Parathyroid adenoma (tissue), 2 donors: Measurements from ENCODE around the gene BDKRB1.
A peak's percentile ranks its signal among the peaks of the same experiment; 100 is the strongest.

Experiments
- H2AFZ ChIP-seq: fragments of 300-600 bp; sonication (generic); one replicate; pipeline ENCODE4 v1.7.0; 2017; ENCODE audit warnings: antibody characterized with exemption, mild to moderate bottlenecking
- H3K27ac ChIP-seq: fragments of 300-600 bp; sonication (generic); one replicate; pipeline ENCODE4 v1.7.0; 2017
- H3K27me3 ChIP-seq: fragments of 300-600 bp; sonication (generic); one replicate; pipeline ENCODE4 v1.7.0; 2017; ENCODE audit warnings: low read length; ENCODE audit not compliant: control insufficient read depth, insufficient read depth
- H3K36me3 ChIP-seq: fragments of 300-600 bp; sonication (generic); one replicate; pipeline ENCODE4 v1.7.0; 2017; ENCODE audit warnings: low read length; ENCODE audit not compliant: control insufficient read depth, insufficient read depth
- H3K4me1 ChIP-seq: fragments of 300-600 bp; sonication (generic); one replicate; pipeline ENCODE4 v1.7.0; 2017; ENCODE audit warnings: control low read depth
- H3K4me2 ChIP-seq: fragments of 300-600 bp; sonication (generic); one replicate; pipeline ENCODE4 v1.7.0; 2017; ENCODE audit warnings: low read length
- H3K4me3 ChIP-seq: fragments of 300-600 bp; sonication (generic); one replicate; pipeline ENCODE4 v1.7.0; 2017; ENCODE audit warnings: low read depth, low read length
- H3K79me2 ChIP-seq: fragments of 300-600 bp; sonication (generic); one replicate; pipeline ENCODE4 v1.7.0; 2017; ENCODE audit warnings: control low read depth
- H3K9ac ChIP-seq: fragments of 300-600 bp; sonication (generic); one replicate; pipeline ENCODE4 v1.7.0; 2017; ENCODE audit warnings: mild to moderate bottlenecking
- H3K9me3 ChIP-seq: fragments of 300-600 bp; sonication (generic); one replicate; pipeline ENCODE4 v1.7.0; 2017; ENCODE audit warnings: low read length; ENCODE audit not compliant: control insufficient read depth
- TF ChIP-seq, protein P1 (sequence below): fragments of 300-600 bp; sonication (generic); IDR thresholded peaks from one replicate; pipeline ENCODE4 v1.7.0; 2017; ENCODE audit warnings: antibody characterized with exemption, mild to moderate bottlenecking
- donor health status: primary hyperparathyroidism.

Gene BDKRB1

DNA sequence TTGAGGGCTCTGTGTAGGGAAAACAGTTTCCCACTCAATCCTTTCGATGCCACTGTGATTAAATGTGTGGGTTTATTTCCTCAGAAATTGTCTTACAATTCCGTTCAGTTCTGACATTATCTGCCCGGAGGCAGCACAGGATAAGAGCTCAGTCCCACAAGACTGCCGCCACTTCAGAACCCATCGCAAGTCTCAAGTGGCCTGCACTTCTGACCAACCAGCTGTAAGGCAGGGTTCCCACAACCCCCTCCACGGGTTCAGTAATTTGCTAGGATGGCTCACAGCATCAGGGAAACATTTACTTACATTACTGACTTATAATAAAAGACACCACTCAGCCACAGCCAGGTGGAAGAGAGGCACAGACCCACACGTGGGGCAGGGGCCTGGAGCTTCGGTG is 34.2 kb upstream of the BDKRB1 start:
- Histone ChIP-seq H3K36me3 (no peaks in the 10 kb centered on the region), H3K27ac (no peak overlapping the region), H3K79me2 (no peaks in the 10 kb centered on the region), H3K9me3 (no peaks in the 10 kb centered on the region), H2AFZ (no peak overlapping the region), H3K9ac (no peak overlapping the region), H3K4me2 (no peak overlapping the region), H3K27me3 (no peaks in the 10 kb centered on the region), H3K4me1 (no peaks in the 10 kb centered on the region), H3K4me3 (no peak overlapping the region)
- TF ChIP-seq, protein P1, sequence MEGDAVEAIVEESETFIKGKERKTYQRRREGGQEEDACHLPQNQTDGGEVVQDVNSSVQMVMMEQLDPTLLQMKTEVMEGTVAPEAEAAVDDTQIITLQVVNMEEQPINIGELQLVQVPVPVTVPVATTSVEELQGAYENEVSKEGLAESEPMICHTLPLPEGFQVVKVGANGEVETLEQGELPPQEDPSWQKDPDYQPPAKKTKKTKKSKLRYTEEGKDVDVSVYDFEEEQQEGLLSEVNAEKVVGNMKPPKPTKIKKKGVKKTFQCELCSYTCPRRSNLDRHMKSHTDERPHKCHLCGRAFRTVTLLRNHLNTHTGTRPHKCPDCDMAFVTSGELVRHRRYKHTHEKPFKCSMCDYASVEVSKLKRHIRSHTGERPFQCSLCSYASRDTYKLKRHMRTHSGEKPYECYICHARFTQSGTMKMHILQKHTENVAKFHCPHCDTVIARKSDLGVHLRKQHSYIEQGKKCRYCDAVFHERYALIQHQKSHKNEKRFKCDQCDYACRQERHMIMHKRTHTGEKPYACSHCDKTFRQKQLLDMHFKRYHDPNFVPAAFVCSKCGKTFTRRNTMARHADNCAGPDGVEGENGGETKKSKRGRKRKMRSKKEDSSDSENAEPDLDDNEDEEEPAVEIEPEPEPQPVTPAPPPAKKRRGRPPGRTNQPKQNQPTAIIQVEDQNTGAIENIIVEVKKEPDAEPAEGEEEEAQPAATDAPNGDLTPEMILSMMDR = no peak

DNA sequence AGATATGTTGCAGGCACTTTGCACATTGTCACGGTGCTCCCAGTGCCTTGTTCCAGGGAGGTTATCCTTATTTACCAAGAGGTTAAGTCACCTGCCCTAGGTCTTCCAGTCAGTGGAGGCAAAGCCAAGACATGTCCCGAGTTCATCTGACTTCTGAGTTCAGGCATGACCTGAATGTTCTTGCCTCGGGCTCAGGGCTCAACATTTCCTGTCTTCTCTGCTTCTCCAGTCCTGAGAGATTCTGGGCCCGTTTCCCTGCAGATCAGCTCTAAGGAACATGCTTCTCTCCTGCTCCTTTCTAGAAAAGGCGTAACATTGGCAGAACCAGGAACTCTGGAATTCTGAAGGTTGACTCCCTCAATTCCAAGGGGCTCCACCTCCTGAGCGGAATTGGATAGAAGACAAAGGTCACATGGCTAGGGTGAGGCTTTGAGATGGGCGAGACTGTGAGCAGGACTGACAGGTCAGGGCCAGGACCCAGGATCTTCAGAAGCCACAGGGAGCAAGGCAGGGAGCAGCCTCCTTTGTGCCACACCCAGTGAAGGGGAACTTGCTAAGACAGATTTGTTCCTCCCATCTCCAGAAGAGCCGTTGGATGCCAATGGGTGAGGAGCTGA is 31.4 kb upstream of the BDKRB1 start:
- TF ChIP-seq, protein P1 = no peak
- Histone ChIP-seq H3K4me3 (no peak overlapping the region), H3K79me2 (no peaks in the 10 kb centered on the region), H3K9ac (no peak overlapping the region), H3K27ac (no peak overlapping the region), H3K9me3 (no peaks in the 10 kb centered on the region), H3K4me2 (no peak overlapping the region), H2AFZ (no peak overlapping the region), H3K36me3 (no peaks in the 10 kb centered on the region), H3K27me3 (no peaks in the 10 kb centered on the region), H3K4me1 (no peaks in the 10 kb centered on the region)

DNA sequence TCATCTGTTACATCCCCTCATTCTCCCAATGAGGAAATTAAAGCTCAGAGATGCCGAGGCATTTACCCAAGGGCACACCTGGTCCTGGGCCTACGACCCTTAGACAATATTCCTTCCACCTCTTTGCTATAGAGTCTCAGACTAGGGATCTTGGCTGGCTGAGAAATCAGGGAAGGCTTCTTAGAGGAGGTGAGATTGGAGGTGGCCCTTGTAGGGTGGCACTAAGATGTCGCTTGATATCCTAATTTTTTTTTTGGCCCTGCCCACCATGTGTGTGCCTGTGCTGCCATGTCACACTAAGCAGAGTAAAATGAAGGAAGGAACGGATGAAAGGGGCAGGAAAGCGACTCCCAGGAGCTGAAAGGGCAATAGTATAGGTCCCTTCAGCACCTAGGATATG is 30.8 kb upstream of the BDKRB1 start:
- Histone ChIP-seq H3K36me3 (no peaks in the 10 kb centered on the region), H3K27ac (peak overlapping the region; percentile 60), H3K27me3 (no peaks in the 10 kb centered on the region), H3K4me2 (no peak overlapping the region), H3K9me3 (no peaks in the 10 kb centered on the region), H3K79me2 (no peaks in the 10 kb centered on the region), H2AFZ (no peak overlapping the region), H3K4me3 (no peak overlapping the region), H3K4me1 (no peaks in the 10 kb centered on the region), H3K9ac (no peak overlapping the region)
- TF ChIP-seq, protein P1 = no peak

DNA sequence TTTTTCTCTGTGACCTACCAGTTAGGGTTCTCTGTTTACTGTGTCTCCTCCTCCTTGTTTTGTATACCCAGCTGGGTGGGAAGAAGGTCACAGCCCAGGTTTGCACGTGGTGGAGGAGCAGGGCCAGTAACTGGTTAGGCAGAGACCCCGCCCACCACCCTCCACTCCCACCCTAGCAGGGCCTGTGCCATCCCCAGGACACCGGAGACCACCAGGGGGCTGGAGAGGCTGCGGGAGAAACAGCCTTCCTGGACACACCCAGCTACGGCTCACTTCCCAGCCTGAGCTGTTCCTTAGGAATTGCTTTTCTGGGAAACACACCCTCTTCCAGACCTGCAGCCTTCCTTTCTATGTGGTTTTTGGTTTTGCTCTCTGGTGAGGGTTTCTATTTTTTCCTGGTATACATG is 30.3 kb upstream of the BDKRB1 start:
- TF ChIP-seq, protein P1 = peak; percentile 9
- Histone ChIP-seq H3K9me3 (no peaks in the 10 kb centered on the region), H3K27me3 (no peaks in the 10 kb centered on the region), H3K9ac (no peak overlapping the region), H3K79me2 (no peaks in the 10 kb centered on the region), H3K36me3 (no peaks in the 10 kb centered on the region), H3K4me2 (no peak overlapping the region), H3K4me3 (no peak overlapping the region), H2AFZ (no peak overlapping the region), H3K27ac (peak overlapping the region; percentile 60), H3K4me1 (no peaks in the 10 kb centered on the region)

DNA sequence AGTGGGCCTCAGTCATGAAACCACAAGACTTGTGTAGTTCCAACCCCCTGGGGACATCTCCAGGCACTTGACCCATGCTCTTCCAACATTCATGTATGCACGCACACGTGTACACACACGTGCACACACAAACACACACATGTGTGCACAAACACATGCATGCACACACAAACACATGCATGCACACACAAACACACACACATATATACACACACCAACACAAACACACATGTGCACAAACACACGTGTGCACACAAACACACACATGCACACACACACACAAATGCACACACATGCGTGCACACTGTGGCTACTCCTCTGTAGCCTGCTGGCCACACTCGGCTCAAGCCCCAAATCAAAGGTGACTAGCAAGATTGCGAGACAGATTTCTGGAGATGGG is 28.6 kb upstream of the BDKRB1 start:
- no peaks in the 10 kb centered on the region for H3K4me1 ChIP-seq
- no peaks in the 10 kb centered on the region for H3K9me3 ChIP-seq
- no peak overlapping the region for H3K27ac ChIP-seq
- H3K4me3 ChIP-seq = no peak overlapping the region
- H3K4me2 ChIP-seq = no peak overlapping the region
- H3K79me2 ChIP-seq = no peaks in the 10 kb centered on the region
- TF ChIP-seq, protein P1 = no peak
- H3K27me3 ChIP-seq = no peaks in the 10 kb centered on the region
- no peak overlapping the region for H2AFZ ChIP-seq
- H3K9ac ChIP-seq = no peak overlapping the region
- no peaks in the 10 kb centered on the region for H3K36me3 ChIP-seq
